ENCODE data around the gene SPTBN1.

The SPTBN1 gene

GRCh38 chr2:54609647-54610046 is 153.5 kb downstream of the SPTBN1 start:
- no peak for ATAC-seq
- TF ChIP-seq ZNF565 (CRISPR knock-in tag; conservative IDR thresholded peaks at IDR 0.05; ENCODE audit: low read depth) (no peak), CREB5 (CRISPR knock-in tag; IDR thresholded peaks at IDR 0.05; ENCODE audit: low read depth) (no peak), RARB (CRISPR knock-in tag; IDR thresholded peaks at IDR 0.05) (no peak), SNAI2 (CRISPR knock-in tag; IDR thresholded peaks at IDR 0.05) (no peak), PPARA (CRISPR knock-in tag; IDR thresholded peaks at IDR 0.05; ENCODE audit: borderline replicate concordance) (no peak), BACH2 (CRISPR knock-in tag; IDR thresholded peaks at IDR 0.05; ENCODE audit: borderline replicate concordance) (no peak), CSRNP3 (CRISPR knock-in tag; IDR thresholded peaks at IDR 0.05) (no peak), ISL1 (CRISPR knock-in tag; IDR thresholded peaks at IDR 0.05) (no peak), ZFP3 (CRISPR knock-in tag; IDR thresholded peaks at IDR 0.05) (no peak), OSR1 (CRISPR knock-in tag; IDR thresholded peaks at IDR 0.05) (no peak), ZNF8 (CRISPR knock-in tag; IDR thresholded peaks at IDR 0.05) (no peak), ESRRG (CRISPR knock-in tag; IDR thresholded peaks at IDR 0.05) (no peak)

- TF ChIP-seq GLIS3 (CRISPR knock-in tag; IDR thresholded peaks at IDR 0.05) (no peak), ZFP30 (CRISPR knock-in tag; IDR thresholded peaks at IDR 0.05) (no peak), ISL1 (CRISPR knock-in tag; IDR thresholded peaks at IDR 0.05) (0 out of 2 replicates have a peak, but pooled peaks have one; percentile 16), ZNF70 (CRISPR knock-in tag; IDR thresholded peaks at IDR 0.05) (no peak)
- ATAC-seq = no peak; the same call in 1 of the 3 replicates
These were observed 154.6 kb downstream of the SPTBN1 start for GRCh38 chr2:54610700-54611099.

DNA sequence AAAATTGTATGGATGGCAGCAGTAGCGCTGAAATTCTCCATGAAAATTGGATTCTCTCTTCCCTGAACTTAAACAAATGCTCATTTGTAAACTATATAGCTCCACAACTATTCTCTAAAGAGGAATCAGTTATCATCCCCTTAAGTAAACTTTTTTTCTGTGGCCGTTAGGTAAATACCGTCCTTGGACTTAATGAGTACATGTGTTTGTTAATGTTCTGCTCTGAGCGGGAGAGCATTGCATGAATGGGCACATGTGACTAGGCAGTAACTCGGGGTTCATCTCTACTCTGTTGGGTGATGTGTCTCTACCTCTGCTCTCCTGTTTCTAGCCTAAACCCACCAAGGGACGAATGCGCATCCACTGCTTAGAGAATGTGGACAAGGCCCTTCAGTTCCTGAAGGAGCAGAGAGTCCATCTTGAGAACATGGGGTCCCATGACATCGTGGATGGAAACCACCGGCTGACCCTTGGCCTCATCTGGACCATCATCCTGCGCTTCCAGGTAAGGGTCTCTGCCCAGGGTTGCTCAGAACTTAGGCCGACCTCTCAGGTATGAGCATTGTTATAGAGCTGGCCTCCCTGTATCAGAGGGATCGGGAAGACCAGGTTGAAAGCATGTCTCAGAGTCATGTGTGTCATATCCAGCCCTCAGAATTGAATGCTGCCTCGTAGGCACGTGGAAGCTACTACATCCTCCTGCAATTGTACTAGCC is 155.9 kb downstream of the SPTBN1 start:
- no peak for TF ChIP-seq CSDC2 (CRISPR knock-in tag; IDR thresholded peaks at IDR 0.05)
- no peak for TF ChIP-seq TOX (CRISPR knock-in tag; IDR thresholded peaks at IDR 0.05; ENCODE audit: borderline replicate concordance)
- TF ChIP-seq ZFP30 (CRISPR knock-in tag; IDR thresholded peaks at IDR 0.05) = no peak
- TF ChIP-seq BACH2 (CRISPR knock-in tag; IDR thresholded peaks at IDR 0.05; ENCODE audit: borderline replicate concordance) = no peak
- ATAC-seq = no peak

- no peak; the same call in 2 of the 3 replicates for ATAC-seq
- TF ChIP-seq GLIS3 (CRISPR knock-in tag; IDR thresholded peaks at IDR 0.05) (no peak), CSRNP3 (CRISPR knock-in tag; IDR thresholded peaks at IDR 0.05) (no peak), CSDC2 (CRISPR knock-in tag; IDR thresholded peaks at IDR 0.05) (no peak), PPARA (CRISPR knock-in tag; IDR thresholded peaks at IDR 0.05; ENCODE audit: borderline replicate concordance) (no peak), ZNF70 (CRISPR knock-in tag; IDR thresholded peaks at IDR 0.05) (no peak), OSR1 (CRISPR knock-in tag; IDR thresholded peaks at IDR 0.05) (no peak), BACH2 (CRISPR knock-in tag; IDR thresholded peaks at IDR 0.05; ENCODE audit: borderline replicate concordance) (no peak), TCF4 (CRISPR knock-in tag; IDR thresholded peaks at IDR 0.05; ENCODE audit: borderline replicate concordance) (no peak)
These were observed 157.3 kb downstream of the SPTBN1 start for GRCh38 chr2:54613386-54613785.

DNA sequence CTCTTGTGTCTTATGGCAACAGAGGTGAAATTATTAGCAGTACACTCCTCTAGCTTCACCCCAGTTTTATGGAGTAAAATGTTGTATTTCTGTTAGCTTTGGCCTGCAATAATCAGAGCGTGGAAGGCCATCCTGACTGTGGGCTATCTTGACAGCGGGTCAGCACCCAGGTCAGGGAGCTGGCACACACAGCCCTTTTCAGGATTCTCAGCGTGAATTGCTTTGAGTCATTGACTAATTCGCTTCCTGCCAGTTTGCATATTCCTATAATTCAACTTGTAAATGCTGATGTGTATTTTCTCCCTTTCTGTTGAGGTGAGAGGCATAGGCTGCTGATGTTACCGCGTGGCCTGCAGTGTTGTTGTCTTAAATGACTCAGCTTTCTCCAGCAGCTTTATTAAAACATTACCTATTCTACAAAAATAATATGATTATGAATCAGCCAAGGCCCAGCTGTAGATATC is 157.7 kb downstream of the SPTBN1 start:
- TF ChIP-seq PPARA (CRISPR knock-in tag; IDR thresholded peaks at IDR 0.05; ENCODE audit: borderline replicate concordance) (no peak), ZFP30 (CRISPR knock-in tag; IDR thresholded peaks at IDR 0.05) (no peak), OSR1 (CRISPR knock-in tag; IDR thresholded peaks at IDR 0.05) (no peak), CSRNP3 (CRISPR knock-in tag; IDR thresholded peaks at IDR 0.05) (no peak), ZC3H10 (CRISPR knock-in tag; IDR thresholded peaks at IDR 0.05) (no peak), RARB (CRISPR knock-in tag; IDR thresholded peaks at IDR 0.05) (no peak)
- TF ChIP-seq, protein P1, sequence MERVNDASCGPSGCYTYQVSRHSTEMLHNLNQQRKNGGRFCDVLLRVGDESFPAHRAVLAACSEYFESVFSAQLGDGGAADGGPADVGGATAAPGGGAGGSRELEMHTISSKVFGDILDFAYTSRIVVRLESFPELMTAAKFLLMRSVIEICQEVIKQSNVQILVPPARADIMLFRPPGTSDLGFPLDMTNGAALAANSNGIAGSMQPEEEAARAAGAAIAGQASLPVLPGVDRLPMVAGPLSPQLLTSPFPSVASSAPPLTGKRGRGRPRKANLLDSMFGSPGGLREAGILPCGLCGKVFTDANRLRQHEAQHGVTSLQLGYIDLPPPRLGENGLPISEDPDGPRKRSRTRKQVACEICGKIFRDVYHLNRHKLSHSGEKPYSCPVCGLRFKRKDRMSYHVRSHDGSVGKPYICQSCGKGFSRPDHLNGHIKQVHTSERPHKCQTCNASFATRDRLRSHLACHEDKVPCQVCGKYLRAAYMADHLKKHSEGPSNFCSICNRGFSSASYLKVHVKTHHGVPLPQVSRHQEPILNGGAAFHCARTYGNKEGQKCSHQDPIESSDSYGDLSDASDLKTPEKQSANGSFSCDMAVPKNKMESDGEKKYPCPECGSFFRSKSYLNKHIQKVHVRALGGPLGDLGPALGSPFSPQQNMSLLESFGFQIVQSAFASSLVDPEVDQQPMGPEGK (CRISPR knock-in tag; IDR thresholded peaks at IDR 0.05; ENCODE audit: borderline replicate concordance) = no peak
- peak; percentile 42; the same call in 2 of the 3 replicates for ATAC-seq
